ENCODE measurements around the gene EI24. TPM values are rescaled to one million over a fixed set of nuclear protein-coding genes. Genes with fewer than 3 reads are reported as not detected.

Gene EI24
- total RNA-seq, 1 experiment from 2014 or later, result 151 TPM

DNA sequence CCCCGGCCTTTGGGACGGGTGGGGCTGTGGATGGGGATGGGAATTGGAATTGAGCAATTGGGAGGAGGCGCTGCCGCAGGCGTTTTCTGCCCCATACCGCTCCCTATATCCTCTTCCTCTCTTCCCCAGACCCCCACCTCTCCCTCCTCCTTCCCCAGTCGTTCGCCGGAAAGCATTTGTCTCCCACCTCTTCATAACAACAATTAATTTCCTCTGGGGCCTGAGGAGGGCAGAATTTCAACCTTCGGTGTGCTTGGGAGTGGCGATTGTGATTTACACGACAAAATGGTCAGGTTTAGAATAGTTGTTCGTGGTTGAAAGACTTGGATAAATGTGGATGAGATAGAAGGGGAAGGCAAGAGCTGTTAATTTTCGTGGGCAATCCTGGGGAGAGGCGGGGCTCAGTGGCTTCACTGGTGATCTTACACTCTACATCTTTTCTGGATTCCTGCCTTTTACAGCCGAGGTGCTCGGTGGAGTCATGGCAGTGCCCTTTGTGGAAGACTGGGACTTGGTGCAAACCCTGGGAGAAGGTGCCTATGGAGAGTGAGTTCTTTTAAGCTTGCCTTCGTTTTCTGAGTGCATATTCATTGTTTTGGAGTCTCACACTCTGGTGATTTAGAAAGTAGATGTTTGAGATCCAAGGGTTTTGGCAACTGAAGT lies 57.1 kb downstream of the EI24 start:
- H2AFZ ChIP-seq (ENCODE audit: low read length), result no peak overlapping the region
- no peaks in the 10 kb centered on the region for H3K23me2 ChIP-seq (ENCODE audit: insufficient read length, low read depth, low read length, poor library complexity, severe bottlenecking)
- no peak overlapping the region for H2BK120ac ChIP-seq (ENCODE audit: low read depth, low read length, poor library complexity, severe bottlenecking)
- H4K91ac ChIP-seq (ENCODE audit: insufficient read length, low read depth, low read length), result no peak overlapping the region
- H2BK12ac ChIP-seq (ENCODE audit: insufficient read length, low read depth, low read length), result no peak overlapping the region
- H3K23ac ChIP-seq (ENCODE audit: insufficient read length, low read depth, low read length), result no peak overlapping the region
- H3K9ac ChIP-seq (ENCODE audit: extremely low read depth, insufficient read length, low read length), result peak overlapping the region; percentile 98
- Mint-ChIP-seq H3K27ac (peak overlapping the region; percentile 98 to 100 (median 99)), H3K27me3 (ENCODE audit: low read depth) (no peaks in the 10 kb centered on the region), H3K36me3 (ENCODE audit: insufficient read depth in 1 of 3, low read depth in 3 of 3) (peaks cover 13 to 47% (median 43%) of the 10 kb centered on the region in 3 experiments), H3K4me3 (peak overlapping the region; percentile 86 to 93), H3K9me3 (no peaks in the 10 kb centered on the region), H3K4me1 (peaks cover 14 to 16% of the 10 kb centered on the region in 2 experiments)
- H3K18ac ChIP-seq (ENCODE audit: insufficient read length, low read depth, low read length), result no peak overlapping the region
- H3K56ac ChIP-seq (ENCODE audit: insufficient read length, low read depth, low read length), result peak overlapping the region; percentile 18
- no peak overlapping the region for H2AK5ac ChIP-seq (ENCODE audit: insufficient read length, low read length)
- peak; percentile 49; the same call in 2 of the 3 replicates for TF ChIP-seq CTCF (conservative IDR thresholded peaks at IDR 0.05)
- no peak overlapping the region for H3T11ph ChIP-seq (ENCODE audit: low read length)
- no peak overlapping the region for H4K8ac ChIP-seq (replicated peaks; ENCODE audit: insufficient read length, low read depth, low read length)
- no peak overlapping the region for H4K5ac ChIP-seq (ENCODE audit: insufficient read length, low read depth, low read length)
- H3K79me2 ChIP-seq (ENCODE audit: insufficient read depth, low read length), result peaks cover 3% of the 10 kb centered on the region; the same call in 1 of the 2 replicates
- H3K79me1 ChIP-seq (ENCODE audit: insufficient read depth, low read depth, low read length, poor library complexity, severe bottlenecking), result no peaks in the 10 kb centered on the region
- no peak overlapping the region for H2BK15ac ChIP-seq (ENCODE audit: low read depth, low read length)
- peak overlapping the region; percentile 91 for H3K27ac ChIP-seq (ENCODE audit: insufficient read length, low read depth, low read length)
- H4K20me1 ChIP-seq (ENCODE audit: control insufficient read depth, insufficient read depth, insufficient read length), result no peaks in the 10 kb centered on the region
- H3K14ac ChIP-seq (ENCODE audit: insufficient read depth, low read length), result peak overlapping the region; percentile 96; the same call in 1 of the 2 replicates
- no peaks in the 10 kb centered on the region for H3K27me3 ChIP-seq (ENCODE audit: insufficient read depth, low read length)
- DNase-seq, result peak; percentile 92
- no peaks in the 10 kb centered on the region for H3K9me3 ChIP-seq (ENCODE audit: control insufficient read depth, low read depth, low read length)
- no peak overlapping the region for H2BK5ac ChIP-seq (ENCODE audit: insufficient read length, low read length)
- no CpG with 5 or more reads among the region's 18 CpGs for WGBS (ENCODE audit: extremely low coverage, insufficient read length, low lambda C conversion rate)
- H3K4me2 ChIP-seq (ENCODE audit: insufficient read depth, insufficient read length, low read length), result peak overlapping the region; percentile 91
- no peak overlapping the region for H3K4ac ChIP-seq (ENCODE audit: low read depth, low read length)
- H2BK20ac ChIP-seq (ENCODE audit: low read depth, low read length, poor library complexity, severe bottlenecking), result no peak overlapping the region
- no peaks in the 10 kb centered on the region for H3K4me1 ChIP-seq (ENCODE audit: insufficient read depth, low read length)

Data from H9 (cell line).